HepG2 (cell line): ENCODE measurements around the gene GCLM. TPM values are rescaled to one million over a fixed set of nuclear protein-coding genes. Genes with fewer than 3 reads are reported as not detected.

Experiments
- ATAC-seq: fragments of 200-7000 bp; cut with Tn5 transposase; 3 replicates; pipeline ENCODE4 v1.9.1; 2020; ENCODE audit warnings: mild to moderate bottlenecking, moderate library complexity
- BruUV-seq: library from RNA; stranded (reverse); fragments of 400-500 nt; replicated peaks from 2 replicates; lab custom pipeline; 2021; lab: Mats Ljungman, UMichigan
- CTCF ChIA-PET: fragments of 300-600 bp; formaldehyde crosslinking; extraction: SDS; loops from one replicate; lab custom pipeline; 2021; ENCODE audit warnings: low total read pairs, inconsistent platforms, low intra/inter-chr PET ratio; lab: Yijun Ruan, JAX
- POLR2A ChIA-PET: fragments of 350-600 bp; sonication (Branson Sonifier 250); formaldehyde crosslinking; loops from one replicate; lab custom pipeline; 2020; ENCODE audit warnings: antibody characterized with exemption, inconsistent platforms; lab: Yijun Ruan, JAX
- DNase-seq: peaks from one replicate; pipeline ENCODE4 v3.0.0-alpha.2; 2015; ENCODE audit warnings: low spot score
- FAIRE-seq: peaks from 3 replicates; lab custom pipeline; 2011; peaks lifted over from hg19 to GRCh38; lab: Jason Lieb, UNC
- H2AFZ ChIP-seq: one replicate; pipeline ENCODE4 v1.6.1; 2011; ENCODE audit warnings: low read length, inconsistent platforms
- H3K27ac ChIP-seq: fragments of 300-600 bp; 3 replicates; pipeline ENCODE4 v1.8.0; 2011; ENCODE audit warnings: mixed run types, mild to moderate bottlenecking, mixed read lengths, low read length, inconsistent platforms; ENCODE audit not compliant: insufficient read depth; ENCODE audit errors: extremely low read length
- H3K27me3 ChIP-seq, 2 experiments: fragments of 200-600 bp in 1 of 2; 2 replicates in 1 of 2; 3 replicates in 1 of 2; pipeline versions ENCODE4 v1.6.0 to v1.8.0; 2011; ENCODE audit warnings: low read length in 2 of 2, mild to moderate bottlenecking in 2 of 2, moderate library complexity in 2 of 2, inconsistent platforms in 1 of 2; ENCODE audit not compliant: insufficient read depth in 2 of 2, control insufficient read depth in 1 of 2
- H3K36me3 ChIP-seq, 2 experiments: fragments of 200-600 bp in 1 of 2; replicated peaks in 1 of 2; 2 replicates in 1 of 2; 3 replicates in 1 of 2; pipeline versions ENCODE4 v1.5.1 to v1.8.0; 2011; ENCODE audit warnings: low read length in 2 of 2, inconsistent platforms in 1 of 2; ENCODE audit not compliant: insufficient read depth in 2 of 2, control insufficient read depth in 1 of 2
- H3K4me1 ChIP-seq: 2 replicates; pipeline ENCODE4 v1.5.1; 2012; ENCODE audit warnings: low read length, inconsistent platforms; ENCODE audit not compliant: insufficient read depth
- H3K4me2 ChIP-seq: 2 replicates; pipeline ENCODE4 v1.6.0; 2011; ENCODE audit warnings: low read depth, low read length, inconsistent platforms
- H3K4me3 ChIP-seq, 3 experiments: fragments of 200-600 bp in 1 of 3; sonication (generic), shearing (Covaris generic) in 1 of 3; replicated peaks in 1 of 3; 2 replicates each; pipeline ENCODE4 v1.5.1; 2011 to 2016; ENCODE audit warnings: low read length in 3 of 3, inconsistent platforms in 2 of 3, low read depth in 2 of 3, mild to moderate bottlenecking in 2 of 3, control low read depth in 1 of 3, mixed read lengths in 1 of 3; ENCODE audit not compliant: insufficient read depth in 1 of 3
- H3K79me2 ChIP-seq: one replicate; pipeline ENCODE4 v1.6.1; 2011; ENCODE audit warnings: low read length, inconsistent platforms; ENCODE audit not compliant: insufficient read depth
- H3K9ac ChIP-seq: 2 replicates; pipeline ENCODE4 v1.6.0; 2011; ENCODE audit warnings: mild to moderate bottlenecking, low read depth, low read length, inconsistent platforms; ENCODE audit not compliant: insufficient read depth
- H3K9me3 ChIP-seq: 2 replicates; pipeline ENCODE4 v1.5.1; 2012; ENCODE audit warnings: mild to moderate bottlenecking, low read length
- H4K20me1 ChIP-seq: 2 replicates; pipeline ENCODE4 v1.6.0; 2011; ENCODE audit warnings: inconsistent platforms, mild to moderate bottlenecking, low read length, moderate library complexity; ENCODE audit not compliant: insufficient read depth
- CENPT ChIP-seq: sonication (generic); formaldehyde crosslinking; IDR thresholded peaks from 2 replicates; pipeline ENCODE4 v1.8.0; 2022; ENCODE audit warnings: low read depth, mild to moderate bottlenecking, moderate library complexity, missing genetic modification reagents
- CHD4 ChIP-seq: fragments of 200-600 bp; sonication (generic); IDR thresholded peaks from 2 replicates; pipeline ENCODE4 v1.7.0; 2017; ENCODE audit warnings: mild to moderate bottlenecking, low read length, borderline replicate concordance
- GLI4 ChIP-seq: sonication (generic); formaldehyde crosslinking; IDR thresholded peaks from 2 replicates; pipeline ENCODE4 v1.5.1; 2020; ENCODE audit warnings: missing genetic modification reagents, mild to moderate bottlenecking, moderate library complexity, borderline replicate concordance
- HMG20A ChIP-seq: IDR thresholded peaks from 2 replicates; pipeline ENCODE4 v1.6.1; 2016; ENCODE audit warnings: borderline replicate concordance
- MED1 ChIP-seq: sonication (generic); formaldehyde crosslinking; IDR thresholded peaks from 2 replicates; pipeline ENCODE4 v1.4.0; 2020; ENCODE audit warnings: missing genetic modification reagents
- RCOR2 ChIP-seq: IDR thresholded peaks from 2 replicates; pipeline ENCODE4 v1.6.1; 2016; ENCODE audit warnings: missing biosample characterization, missing genetic modification reagents
- ZNF296 ChIP-seq: sonication (generic); formaldehyde crosslinking; conservative IDR thresholded peaks from 2 replicates; pipeline ENCODE4 v1.5.0; 2020; ENCODE audit warnings: mild to moderate bottlenecking, missing genetic modification reagents
- ZNF616 ChIP-seq: sonication (generic); formaldehyde crosslinking; IDR thresholded peaks from 2 replicates; pipeline ENCODE4 v1.5.0; 2020; ENCODE audit warnings: low read depth, mild to moderate bottlenecking, missing genetic modification reagents
- ZNF839 ChIP-seq: sonication (generic); formaldehyde crosslinking; IDR thresholded peaks from 2 replicates; pipeline ENCODE4 v1.4.0; 2020; ENCODE audit warnings: missing genetic modification reagents, mild to moderate bottlenecking, borderline replicate concordance
- WGBS: methylation state at CpG from one replicate; pipeline ENCODE4 v1.1.6; 2017; ENCODE audit warnings: low lambda C conversion rate; 5-methylcytosine and 5-hydroxymethylcytosine counted together
- in situ Hi-C: cut with HindIII; loops from 2 replicates; pipeline ENCODE4 v1.10.0; 2017; ENCODE audit warnings: low pct_unique_long_range_greater_than_20kb; ENCODE audit not compliant: extremely low pct_ligation_motif_present
- intact Hi-C: fragments of 100-400 bp; cut with micrococcal nuclease; formaldehyde crosslinking; loops from one replicate; pipeline ENCODE4 v1.10.0; 2022; ENCODE audit not compliant: unreplicated experiment
- polyA plus RNA-seq, 8 experiments: library from polyadenylated mRNA; depleted of rRNA in 3 of 8; stranded (reverse) in 7 of 8; unstranded in 1 of 8; fragments of >200 nt; fragmentation: Illumina TruSeq in 4 of 8; extraction: Trizol in 4 of 8; gene quantifications; 2 replicates each; pipeline versions ENCODE4 v1.2.1 to v1.2.3, GENCODE V29; 2011 to 2016; ENCODE audit warnings: low read depth in 4 of 8, missing spikeins in 1 of 8, mixed read lengths in 1 of 8; ENCODE audit not compliant: insufficient read depth in 1 of 8
- total RNA-seq, 5 experiments: library from RNA; depleted of rRNA; stranded (reverse); fragments of >200 nt; fragmentation: Illumina TruSeq; extraction: Trizol; gene quantifications; 2 replicates each; pipeline ENCODE4 v1.2.3, GENCODE V29; 2016; ENCODE audit warnings: low read depth in 1 of 5
- TF ChIP-seq, protein P1 (sequence below): sonication (generic); formaldehyde crosslinking; IDR thresholded peaks from 2 replicates; pipeline ENCODE4 v1.5.0; 2020; ENCODE audit warnings: mild to moderate bottlenecking, missing genetic modification reagents, borderline replicate concordance
- TF ChIP-seq, protein P2 (sequence below), 2 experiments: sonication (generic) in 1 of 2; formaldehyde crosslinking in 1 of 2; IDR thresholded peaks; 2 replicates each; pipeline versions ENCODE4 v1.5.1 to v1.6.1; 2011 to 2020; ENCODE audit warnings: borderline replicate concordance in 1 of 2, low read depth in 1 of 2, low read length in 1 of 2, mild to moderate bottlenecking in 1 of 2, missing genetic modification reagents in 1 of 2, moderate library complexity in 1 of 2
- TF ChIP-seq, protein P3 (sequence below): sonication (generic); formaldehyde crosslinking; IDR thresholded peaks from 2 replicates; pipeline ENCODE4 v1.4.0; 2020; ENCODE audit warnings: mild to moderate bottlenecking, low read depth, missing genetic modification reagents

Gene GCLM
- total and polyA plus RNA-seq, 2 of the 13 experiments (the other 11 are each of a cell fraction or from before 2014, with no cell fraction given) = 8.7 to 29.9 TPM

DNA sequence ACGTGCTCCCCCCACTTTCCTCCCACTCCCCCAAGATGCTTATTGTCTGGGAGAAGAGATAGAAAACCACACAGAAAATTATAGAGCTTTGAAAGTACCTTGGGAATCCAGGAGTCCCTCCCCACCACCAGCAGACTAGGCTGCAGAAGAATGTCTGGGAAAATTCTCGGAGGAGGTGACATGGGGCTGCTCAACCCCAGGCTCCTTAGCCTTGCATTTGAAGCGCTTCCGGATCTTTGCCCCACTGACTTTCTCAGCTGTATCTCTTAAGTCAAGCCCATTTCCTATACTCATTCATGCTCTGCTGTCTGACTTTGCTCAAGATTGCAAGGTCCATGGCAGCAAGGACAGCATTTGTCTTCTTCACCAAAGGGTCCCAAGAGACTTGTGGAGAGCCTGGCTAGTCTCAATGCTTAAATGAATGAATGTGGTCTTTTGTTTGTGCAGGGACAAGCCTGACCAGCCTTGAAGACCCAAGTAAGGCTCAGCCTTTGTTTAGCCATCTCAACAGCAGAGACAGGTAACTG lies 68.2 kb downstream of the GCLM start (continued):
- TF ChIP-seq, protein P1, sequence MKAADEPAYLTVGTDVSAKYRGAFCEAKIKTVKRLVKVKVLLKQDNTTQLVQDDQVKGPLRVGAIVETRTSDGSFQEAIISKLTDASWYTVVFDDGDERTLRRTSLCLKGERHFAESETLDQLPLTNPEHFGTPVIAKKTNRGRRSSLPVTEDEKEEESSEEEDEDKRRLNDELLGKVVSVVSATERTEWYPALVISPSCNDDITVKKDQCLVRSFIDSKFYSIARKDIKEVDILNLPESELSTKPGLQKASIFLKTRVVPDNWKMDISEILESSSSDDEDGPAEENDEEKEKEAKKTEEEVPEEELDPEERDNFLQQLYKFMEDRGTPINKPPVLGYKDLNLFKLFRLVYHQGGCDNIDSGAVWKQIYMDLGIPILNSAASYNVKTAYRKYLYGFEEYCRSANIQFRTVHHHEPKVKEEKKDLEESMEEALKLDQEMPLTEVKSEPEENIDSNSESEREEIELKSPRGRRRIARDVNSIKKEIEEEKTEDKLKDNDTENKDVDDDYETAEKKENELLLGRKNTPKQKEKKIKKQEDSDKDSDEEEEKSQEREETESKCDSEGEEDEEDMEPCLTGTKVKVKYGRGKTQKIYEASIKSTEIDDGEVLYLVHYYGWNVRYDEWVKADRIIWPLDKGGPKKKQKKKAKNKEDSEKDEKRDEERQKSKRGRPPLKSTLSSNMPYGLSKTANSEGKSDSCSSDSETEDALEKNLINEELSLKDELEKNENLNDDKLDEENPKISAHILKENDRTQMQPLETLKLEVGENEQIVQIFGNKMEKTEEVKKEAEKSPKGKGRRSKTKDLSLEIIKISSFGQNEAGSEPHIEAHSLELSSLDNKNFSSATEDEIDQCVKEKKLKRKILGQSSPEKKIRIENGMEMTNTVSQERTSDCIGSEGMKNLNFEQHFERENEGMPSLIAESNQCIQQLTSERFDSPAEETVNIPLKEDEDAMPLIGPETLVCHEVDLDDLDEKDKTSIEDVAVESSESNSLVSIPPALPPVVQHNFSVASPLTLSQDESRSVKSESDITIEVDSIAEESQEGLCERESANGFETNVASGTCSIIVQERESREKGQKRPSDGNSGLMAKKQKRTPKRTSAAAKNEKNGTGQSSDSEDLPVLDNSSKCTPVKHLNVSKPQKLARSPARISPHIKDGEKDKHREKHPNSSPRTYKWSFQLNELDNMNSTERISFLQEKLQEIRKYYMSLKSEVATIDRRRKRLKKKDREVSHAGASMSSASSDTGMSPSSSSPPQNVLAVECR (CRISPR knock-in tag) = no peak
- no peak for TF ChIP-seq CHD4
- no peak for TF ChIP-seq HMG20A (CRISPR knock-in tag)
- TF ChIP-seq CENPT (CRISPR knock-in tag) = no peak

DNA sequence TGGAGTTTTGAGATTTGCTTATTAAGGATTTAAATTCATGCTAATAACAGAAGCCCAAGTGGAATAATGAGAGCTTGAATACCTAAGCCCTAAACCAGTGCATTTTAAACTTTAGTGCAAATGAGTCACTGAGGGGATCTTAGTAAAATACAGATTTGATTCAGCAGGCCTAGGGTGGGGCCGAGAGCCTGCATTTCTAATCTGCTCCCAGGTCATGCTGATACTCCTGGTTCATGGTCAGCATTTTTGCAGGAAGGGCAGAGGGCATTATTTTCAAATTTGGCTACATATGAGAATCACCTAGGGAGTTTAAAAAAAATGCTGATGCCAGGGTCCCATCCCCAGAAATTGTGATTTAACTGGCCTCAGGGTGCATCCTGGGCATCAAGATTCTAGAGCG lies 69.5 kb downstream of the GCLM start:
- intact Hi-C loops = loop anchor here (10.0 kb wide), 1 partner anchor 535 kb away; no protein-coding TSS in a partner anchor
- Histone ChIP-seq H3K4me1 (peaks cover 9% of the 10 kb centered on the region), H3K27ac (no peak overlapping the region), H3K9me3 (no peaks in the 10 kb centered on the region), H3K36me3 (no peaks in the 10 kb centered on the region), H3K9ac (no peak overlapping the region), H4K20me1 (no peaks in the 10 kb centered on the region), H2AFZ (no peak overlapping the region), H3K27me3 (no peaks in the 10 kb centered on the region; a peak in 1 of 5 replicates)
- ATAC-seq (no peak), FAIRE-seq (no peak), DNase-seq (no peak)
- in situ Hi-C loops = no loop called here
- POLR2A ChIA-PET = no interaction called here
- 90% methylated on average over 2 of the region's 2 CpGs for WGBS
- CTCF ChIA-PET = no interaction called here
- TF ChIP-seq ZNF839 (CRISPR knock-in tag) (no peak), RCOR2 (CRISPR knock-in tag) (no peak), ZNF296 (CRISPR knock-in tag) (no peak), ZNF616 (CRISPR knock-in tag) (no peak), GLI4 (CRISPR knock-in tag) (no peak), MED1 (no peak)
- TF ChIP-seq, protein P2, sequence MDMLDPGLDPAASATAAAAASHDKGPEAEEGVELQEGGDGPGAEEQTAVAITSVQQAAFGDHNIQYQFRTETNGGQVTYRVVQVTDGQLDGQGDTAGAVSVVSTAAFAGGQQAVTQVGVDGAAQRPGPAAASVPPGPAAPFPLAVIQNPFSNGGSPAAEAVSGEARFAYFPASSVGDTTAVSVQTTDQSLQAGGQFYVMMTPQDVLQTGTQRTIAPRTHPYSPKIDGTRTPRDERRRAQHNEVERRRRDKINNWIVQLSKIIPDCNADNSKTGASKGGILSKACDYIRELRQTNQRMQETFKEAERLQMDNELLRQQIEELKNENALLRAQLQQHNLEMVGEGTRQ (IDR thresholded peaks at IDR 0.05; ENCODE audit: low read depth, low read length) = no peak
- TF ChIP-seq, protein P2 (CRISPR knock-in tag; IDR thresholded peaks at IDR 0.05; ENCODE audit: borderline replicate concordance) = no peak
- TF ChIP-seq, protein P3, sequence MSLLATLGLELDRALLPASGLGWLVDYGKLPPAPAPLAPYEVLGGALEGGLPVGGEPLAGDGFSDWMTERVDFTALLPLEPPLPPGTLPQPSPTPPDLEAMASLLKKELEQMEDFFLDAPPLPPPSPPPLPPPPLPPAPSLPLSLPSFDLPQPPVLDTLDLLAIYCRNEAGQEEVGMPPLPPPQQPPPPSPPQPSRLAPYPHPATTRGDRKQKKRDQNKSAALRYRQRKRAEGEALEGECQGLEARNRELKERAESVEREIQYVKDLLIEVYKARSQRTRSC (CRISPR knock-in tag) = no peak
- TF ChIP-seq, all 625 proteins: peak for 0
- Histone ChIP-seq H3K4me3 (no peak overlapping the region), H3K79me2 (no peaks in the 10 kb centered on the region), H3K4me2 (no peak overlapping the region)
- BruUV-seq = no TSS peak
